Loucy (cell line): Measurements from ENCODE around the gene EML1.

Source experiments
- H2AFZ ChIP-seq: fragments of 200-600 bp; sonication (generic); 2 replicates; pipeline ENCODE4 v1.6.0; 2016; ENCODE audit warnings: antibody characterized with exemption, mild to moderate bottlenecking, low read length, moderate library complexity
- H3F3A ChIP-seq: fragments of 200-600 bp; 2 replicates; pipeline ENCODE4 v1.6.0; 2016; ENCODE audit warnings: antibody characterized with exemption, low read depth, mild to moderate bottlenecking
- H3K27me3 ChIP-seq: fragments of 200-600 bp; sonication (generic); 2 replicates; pipeline ENCODE4 v1.6.1; 2014; ENCODE audit warnings: low read length, mild to moderate bottlenecking; ENCODE audit not compliant: insufficient read depth, poor library complexity, severe bottlenecking
- H3K36me3 ChIP-seq: fragments of 200-600 bp; sonication (generic); 2 replicates; pipeline ENCODE4 v1.6.1; 2016; ENCODE audit warnings: low read length; ENCODE audit not compliant: insufficient read depth
- H3K4me1 ChIP-seq: fragments of 200-600 bp; sonication (generic); 2 replicates; pipeline ENCODE4 v1.5.1; 2014; ENCODE audit warnings: low read length, mild to moderate bottlenecking; ENCODE audit not compliant: insufficient read depth, poor library complexity, severe bottlenecking
- H3K4me2 ChIP-seq: fragments of 200-600 bp; sonication (generic); 2 replicates; pipeline ENCODE4 v1.6.0; 2014; ENCODE audit warnings: antibody characterized with exemption, low read length, low read depth, mild to moderate bottlenecking; ENCODE audit not compliant: poor library complexity, severe bottlenecking
- H3K4me3 ChIP-seq: fragments of 200-600 bp; sonication (generic); 2 replicates; pipeline ENCODE4 v1.5.1; 2014; ENCODE audit warnings: low read length, mild to moderate bottlenecking, mixed read lengths; ENCODE audit not compliant: poor library complexity, severe bottlenecking
- H3K79me2 ChIP-seq: fragments of 200-600 bp; sonication (generic); 2 replicates; pipeline ENCODE4 v1.6.1; 2014; ENCODE audit warnings: low read length; ENCODE audit not compliant: insufficient read depth
- H3K9ac ChIP-seq: fragments of 200-600 bp; sonication (generic); 2 replicates; pipeline ENCODE4 v1.6.0; 2014; ENCODE audit warnings: mild to moderate bottlenecking, low read depth, low read length, moderate library complexity; ENCODE audit not compliant: poor library complexity, severe bottlenecking
- H3K9me2 ChIP-seq: fragments of 200-600 bp; sonication (generic); replicated peaks from 2 replicates; pipeline ENCODE4 v1.6.1; 2016; ENCODE audit warnings: low read depth, low read length, mixed read lengths
- H3K9me3 ChIP-seq: fragments of 200-600 bp; sonication (generic); 2 replicates; pipeline ENCODE4 v1.6.1; 2014; ENCODE audit warnings: mild to moderate bottlenecking, antibody characterized with exemption, low read length, low read depth; ENCODE audit not compliant: insufficient read depth
- H4K20me1 ChIP-seq: fragments of 200-600 bp; sonication (generic); 2 replicates; pipeline ENCODE4 v1.6.0; 2014; ENCODE audit warnings: antibody characterized with exemption, low read length, mild to moderate bottlenecking; ENCODE audit not compliant: insufficient read depth, poor library complexity, severe bottlenecking
- EZH2phosphoT487 ChIP-seq: fragments of 200-600 bp; IDR thresholded peaks from 2 replicates; pipeline ENCODE4 v1.6.1; 2018; ENCODE audit warnings: antibody characterized with exemption, mild to moderate bottlenecking, moderate library complexity, borderline replicate concordance
- TF ChIP-seq, protein P1 (sequence below): fragments of 200-600 bp; sonication (generic); conservative IDR thresholded peaks from 2 replicates; pipeline ENCODE4 v1.5.1; 2014; ENCODE audit warnings: mild to moderate bottlenecking, antibody characterized with exemption, low read length

The EML1 gene

DNA sequence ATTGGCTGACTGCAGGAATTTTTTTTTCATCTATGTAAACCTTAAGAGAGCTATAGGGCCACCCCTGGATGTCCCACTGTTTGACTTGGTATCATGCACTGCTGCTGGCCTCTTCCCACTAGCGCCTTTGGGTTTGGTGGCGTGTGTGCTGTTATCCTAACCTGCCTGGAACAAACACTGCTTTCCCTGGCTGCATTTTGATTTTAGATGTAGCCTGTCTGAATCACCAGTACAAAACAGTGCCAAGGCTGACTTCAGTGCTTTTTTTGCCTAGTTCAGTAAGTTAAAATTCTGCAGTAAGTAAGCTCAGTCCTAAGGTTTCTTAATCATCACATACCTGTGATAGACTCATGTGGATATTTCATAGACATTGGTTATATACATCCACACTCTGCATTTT is 99.2 kb downstream of the EML1 start:
- Histone ChIP-seq H3K27me3 (no peaks in the 10 kb centered on the region), H3K79me2 (no peaks in the 10 kb centered on the region), H3K36me3 (no peaks in the 10 kb centered on the region), H3K9me3 (no peaks in the 10 kb centered on the region), H3K4me3 (no peak overlapping the region), H3F3A (no peaks in the 10 kb centered on the region), H3K9me2 (no peaks in the 10 kb centered on the region), H2AFZ (no peak overlapping the region), H4K20me1 (no peaks in the 10 kb centered on the region), H3K4me2 (no peak overlapping the region), H3K4me1 (no peaks in the 10 kb centered on the region), H3K9ac (no peak overlapping the region)
- TF ChIP-seq EZH2phosphoT487: no peak
- TF ChIP-seq, protein P1, sequence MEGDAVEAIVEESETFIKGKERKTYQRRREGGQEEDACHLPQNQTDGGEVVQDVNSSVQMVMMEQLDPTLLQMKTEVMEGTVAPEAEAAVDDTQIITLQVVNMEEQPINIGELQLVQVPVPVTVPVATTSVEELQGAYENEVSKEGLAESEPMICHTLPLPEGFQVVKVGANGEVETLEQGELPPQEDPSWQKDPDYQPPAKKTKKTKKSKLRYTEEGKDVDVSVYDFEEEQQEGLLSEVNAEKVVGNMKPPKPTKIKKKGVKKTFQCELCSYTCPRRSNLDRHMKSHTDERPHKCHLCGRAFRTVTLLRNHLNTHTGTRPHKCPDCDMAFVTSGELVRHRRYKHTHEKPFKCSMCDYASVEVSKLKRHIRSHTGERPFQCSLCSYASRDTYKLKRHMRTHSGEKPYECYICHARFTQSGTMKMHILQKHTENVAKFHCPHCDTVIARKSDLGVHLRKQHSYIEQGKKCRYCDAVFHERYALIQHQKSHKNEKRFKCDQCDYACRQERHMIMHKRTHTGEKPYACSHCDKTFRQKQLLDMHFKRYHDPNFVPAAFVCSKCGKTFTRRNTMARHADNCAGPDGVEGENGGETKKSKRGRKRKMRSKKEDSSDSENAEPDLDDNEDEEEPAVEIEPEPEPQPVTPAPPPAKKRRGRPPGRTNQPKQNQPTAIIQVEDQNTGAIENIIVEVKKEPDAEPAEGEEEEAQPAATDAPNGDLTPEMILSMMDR: no peak

DNA sequence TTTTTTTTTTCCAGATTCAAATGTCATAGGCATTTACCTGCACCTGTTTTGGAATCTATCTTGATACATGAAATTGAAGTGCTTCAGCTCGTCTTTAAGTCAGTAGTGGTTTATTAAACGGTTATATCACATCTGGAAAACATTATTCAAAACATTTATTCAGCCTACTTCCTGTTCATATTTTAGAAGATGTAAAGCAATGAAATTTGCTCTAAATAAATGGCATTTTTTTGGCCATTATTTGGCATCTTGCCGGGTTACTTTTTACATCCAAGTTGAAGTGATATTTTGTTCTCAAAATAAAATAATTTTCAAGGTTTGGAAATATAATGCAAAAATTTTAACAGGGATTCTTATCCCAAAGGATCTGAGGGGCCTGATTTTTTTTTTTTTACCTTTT is 103.1 kb downstream of the EML1 start:
- Histone ChIP-seq H3K79me2 (no peaks in the 10 kb centered on the region), H3K9ac (no peak overlapping the region), H2AFZ (no peak overlapping the region), H3K4me2 (no peak overlapping the region), H3F3A (no peaks in the 10 kb centered on the region), H3K27me3 (no peaks in the 10 kb centered on the region), H3K9me2 (no peaks in the 10 kb centered on the region), H4K20me1 (no peaks in the 10 kb centered on the region), H3K4me3 (no peak overlapping the region), H3K36me3 (no peaks in the 10 kb centered on the region), H3K9me3 (no peaks in the 10 kb centered on the region), H3K4me1 (no peaks in the 10 kb centered on the region)
- TF ChIP-seq EZH2phosphoT487: no peak
- TF ChIP-seq, protein P1: no peak

DNA sequence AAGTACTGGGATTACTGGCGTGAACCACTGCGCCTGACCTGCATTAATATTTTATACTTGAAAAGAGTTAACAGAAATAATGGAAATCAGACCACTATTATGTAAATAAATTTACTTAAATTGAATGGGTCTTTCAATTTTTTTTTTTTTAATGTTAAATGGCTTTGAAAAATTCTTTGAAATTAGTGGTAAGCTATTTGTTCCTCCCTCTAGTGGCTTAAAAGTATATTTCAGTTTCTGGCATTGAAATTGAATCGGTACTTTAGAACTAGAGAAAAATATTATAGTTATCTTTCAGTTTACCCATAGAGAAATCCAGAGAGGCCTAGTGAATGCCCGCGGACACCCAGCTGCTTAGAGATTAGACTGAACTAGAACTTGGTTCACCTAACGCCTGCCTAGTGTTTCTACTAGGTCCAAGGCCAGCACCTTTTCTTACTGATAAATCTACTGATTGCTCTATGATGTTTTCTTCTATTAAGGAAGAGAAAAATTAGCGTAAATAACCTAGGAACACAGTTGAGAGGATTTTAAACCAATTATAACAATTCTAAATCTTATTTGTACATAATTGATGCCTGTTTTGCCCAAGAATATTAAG is 106.5 kb downstream of the EML1 start:
- Histone ChIP-seq H3K79me2 (no peaks in the 10 kb centered on the region), H3K27me3 (no peaks in the 10 kb centered on the region), H3F3A (no peaks in the 10 kb centered on the region), H3K4me3 (no peak overlapping the region), H3K9me3 (0 out of 2 replicates have a peak, but pooled peaks cover 5% of the 10 kb centered on the region), H2AFZ (peak overlapping the region; percentile 75), H3K9ac (no peak overlapping the region), H3K4me1 (no peaks in the 10 kb centered on the region), H4K20me1 (no peaks in the 10 kb centered on the region), H3K9me2 (no peaks in the 10 kb centered on the region), H3K36me3 (no peaks in the 10 kb centered on the region), H3K4me2 (no peak overlapping the region)
- no peak for TF ChIP-seq EZH2phosphoT487
- TF ChIP-seq, protein P1: peak; percentile 72
